ENCODE measurements around the gene SLC45A1.

SLC45A1 gene

DNA sequence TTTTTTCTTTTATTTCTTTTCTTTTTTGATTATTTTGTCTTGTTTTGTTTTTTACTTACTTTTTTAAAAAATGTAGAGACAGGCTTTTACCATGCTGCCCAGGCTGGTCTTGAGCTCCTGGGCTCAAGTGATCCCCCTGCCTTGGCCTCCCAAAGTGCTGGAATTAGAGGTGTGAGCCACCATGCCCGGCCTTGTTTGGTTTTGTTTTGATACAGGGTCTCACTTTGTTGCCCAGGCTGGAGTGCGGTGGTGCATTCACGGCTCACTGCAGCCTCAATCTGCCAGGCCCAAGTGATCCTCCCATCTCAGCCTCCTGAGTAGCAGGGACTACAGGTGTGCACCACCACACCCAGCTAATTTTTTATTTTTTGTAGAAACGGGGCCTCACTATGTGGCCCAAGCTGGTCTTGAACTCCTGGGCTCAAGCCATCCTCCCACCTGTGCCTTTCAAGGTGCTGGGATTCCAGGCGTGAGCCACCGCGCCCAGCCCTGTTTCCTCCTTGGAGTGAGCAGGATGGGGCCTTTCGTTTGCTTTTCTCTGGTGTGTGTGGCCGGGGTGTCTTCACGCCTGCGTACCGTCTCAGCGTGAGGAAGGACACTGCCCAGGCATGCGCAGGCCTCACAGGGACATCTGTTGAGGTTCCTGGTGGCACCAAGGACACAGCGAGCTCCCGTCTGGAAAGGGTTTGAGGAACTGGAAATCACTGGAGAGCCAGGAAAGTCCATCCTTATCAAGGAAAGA is 15.5 kb downstream of the SLC45A1 start:
- no peaks in the 10 kb centered on the region for H3K4me1 ChIP-seq (ENCODE audit: low read depth, poor library complexity, severe bottlenecking)
- no peak overlapping the region for H3K4me3 ChIP-seq (IDR thresholded peaks at IDR 0.05; ENCODE audit: insufficient read depth, low read depth, low read length)
- H2AFZ ChIP-seq (ENCODE audit: low read depth) = no peak overlapping the region
- no peaks in the 10 kb centered on the region for H3K27me3 ChIP-seq (ENCODE audit: insufficient read depth, low read depth)
- no peak overlapping the region for H3K9ac ChIP-seq
- no peaks in the 10 kb centered on the region for H3K36me3 ChIP-seq (ENCODE audit: insufficient read depth)
- no peaks in the 10 kb centered on the region for H4K20me1 ChIP-seq (ENCODE audit: insufficient read depth)
- TF ChIP-seq, protein P1, sequence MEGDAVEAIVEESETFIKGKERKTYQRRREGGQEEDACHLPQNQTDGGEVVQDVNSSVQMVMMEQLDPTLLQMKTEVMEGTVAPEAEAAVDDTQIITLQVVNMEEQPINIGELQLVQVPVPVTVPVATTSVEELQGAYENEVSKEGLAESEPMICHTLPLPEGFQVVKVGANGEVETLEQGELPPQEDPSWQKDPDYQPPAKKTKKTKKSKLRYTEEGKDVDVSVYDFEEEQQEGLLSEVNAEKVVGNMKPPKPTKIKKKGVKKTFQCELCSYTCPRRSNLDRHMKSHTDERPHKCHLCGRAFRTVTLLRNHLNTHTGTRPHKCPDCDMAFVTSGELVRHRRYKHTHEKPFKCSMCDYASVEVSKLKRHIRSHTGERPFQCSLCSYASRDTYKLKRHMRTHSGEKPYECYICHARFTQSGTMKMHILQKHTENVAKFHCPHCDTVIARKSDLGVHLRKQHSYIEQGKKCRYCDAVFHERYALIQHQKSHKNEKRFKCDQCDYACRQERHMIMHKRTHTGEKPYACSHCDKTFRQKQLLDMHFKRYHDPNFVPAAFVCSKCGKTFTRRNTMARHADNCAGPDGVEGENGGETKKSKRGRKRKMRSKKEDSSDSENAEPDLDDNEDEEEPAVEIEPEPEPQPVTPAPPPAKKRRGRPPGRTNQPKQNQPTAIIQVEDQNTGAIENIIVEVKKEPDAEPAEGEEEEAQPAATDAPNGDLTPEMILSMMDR (conservative IDR thresholded peaks at IDR 0.05; ENCODE audit: low read depth, low read length) = no peak
- no peak overlapping the region for H3K4me2 ChIP-seq
- no peaks in the 10 kb centered on the region for H3K79me2 ChIP-seq (ENCODE audit: insufficient read depth, low read depth)
- no peak overlapping the region for H3K27ac ChIP-seq

DNA sequence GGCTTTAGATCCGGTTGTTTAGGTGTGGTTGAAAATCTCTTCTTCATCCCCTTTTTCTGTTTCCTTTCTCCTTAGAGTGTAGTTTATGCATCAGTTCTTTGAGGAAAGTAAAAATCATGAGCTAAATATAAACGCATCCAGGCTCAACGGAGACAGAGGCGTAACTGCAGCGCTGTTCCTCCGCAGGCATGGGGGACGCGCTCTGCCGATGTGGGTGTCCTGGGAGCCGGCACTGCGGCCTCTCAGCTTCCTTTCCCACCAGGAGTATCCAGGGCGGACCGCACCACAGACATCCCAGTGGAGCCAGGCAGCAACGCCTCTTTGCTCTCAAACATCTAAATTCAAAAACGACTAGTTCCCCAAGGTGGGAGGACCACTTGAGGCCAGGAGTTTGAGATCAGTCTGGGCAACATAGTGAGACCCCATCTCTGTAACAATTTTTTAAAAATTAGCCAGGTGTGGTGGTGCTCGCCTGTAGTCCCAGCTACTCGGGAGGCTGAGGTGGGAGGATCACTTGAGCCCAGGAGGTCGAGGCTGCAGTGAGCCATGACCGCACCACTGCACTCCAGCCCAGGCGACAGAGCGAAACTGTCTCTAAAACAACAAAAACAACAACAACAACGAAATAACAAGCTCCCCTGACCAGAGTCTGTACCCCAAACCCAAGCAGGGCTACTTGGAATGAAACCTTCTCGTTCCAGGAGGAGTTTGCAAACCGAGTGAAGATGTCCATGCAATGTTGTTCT is 16.4 kb downstream of the SLC45A1 start:
- Histone ChIP-seq H3K36me3 (ENCODE audit: insufficient read depth) (no peaks in the 10 kb centered on the region), H3K27ac (no peak overlapping the region), H4K20me1 (ENCODE audit: insufficient read depth) (no peaks in the 10 kb centered on the region), H3K4me2 (no peak overlapping the region), H2AFZ (ENCODE audit: low read depth) (no peak overlapping the region), H3K27me3 (ENCODE audit: insufficient read depth, low read depth) (no peaks in the 10 kb centered on the region), H3K79me2 (ENCODE audit: insufficient read depth, low read depth) (no peaks in the 10 kb centered on the region), H3K4me3 (IDR thresholded peaks at IDR 0.05; ENCODE audit: insufficient read depth, low read depth, low read length) (no peak overlapping the region), H3K9ac (no peak overlapping the region), H3K4me1 (ENCODE audit: low read depth, poor library complexity, severe bottlenecking) (no peaks in the 10 kb centered on the region)
- TF ChIP-seq, protein P1 (conservative IDR thresholded peaks at IDR 0.05; ENCODE audit: low read depth, low read length) = no peak

DNA sequence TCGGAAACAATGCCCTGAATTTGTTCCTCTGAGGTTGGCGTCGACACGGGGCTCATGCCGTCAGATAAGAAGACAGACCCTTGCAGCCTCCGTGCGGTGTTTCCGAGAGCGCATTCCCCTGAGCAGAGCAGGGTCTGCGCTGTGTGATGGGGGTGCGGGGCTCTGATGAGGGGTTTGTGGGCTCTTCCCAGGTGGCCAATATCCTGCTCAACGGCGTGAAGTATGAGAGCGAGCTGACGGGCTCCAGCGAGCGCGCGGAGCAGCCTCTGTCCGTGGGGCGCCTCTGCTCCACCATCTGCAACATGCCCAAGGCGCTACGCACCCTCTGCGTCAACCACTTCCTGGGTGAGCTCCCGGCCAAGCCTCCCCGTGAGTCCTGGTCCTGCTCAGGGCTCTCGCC is 17.3 kb downstream of the SLC45A1 start:
- Histone ChIP-seq H3K27ac (no peak overlapping the region), H4K20me1 (ENCODE audit: insufficient read depth) (no peaks in the 10 kb centered on the region), H3K4me3 (IDR thresholded peaks at IDR 0.05; ENCODE audit: insufficient read depth, low read depth, low read length) (no peak overlapping the region), H3K9ac (no peak overlapping the region), H3K27me3 (ENCODE audit: insufficient read depth, low read depth) (peaks cover 1% of the 10 kb centered on the region; the same call in 1 of the 2 replicates), H3K36me3 (ENCODE audit: insufficient read depth) (no peaks in the 10 kb centered on the region), H3K4me1 (ENCODE audit: low read depth, poor library complexity, severe bottlenecking) (no peaks in the 10 kb centered on the region), H3K4me2 (no peak overlapping the region), H2AFZ (ENCODE audit: low read depth) (no peak overlapping the region), H3K79me2 (ENCODE audit: insufficient read depth, low read depth) (no peaks in the 10 kb centered on the region)
- TF ChIP-seq, protein P1 (conservative IDR thresholded peaks at IDR 0.05; ENCODE audit: low read depth, low read length) = no peak

DNA sequence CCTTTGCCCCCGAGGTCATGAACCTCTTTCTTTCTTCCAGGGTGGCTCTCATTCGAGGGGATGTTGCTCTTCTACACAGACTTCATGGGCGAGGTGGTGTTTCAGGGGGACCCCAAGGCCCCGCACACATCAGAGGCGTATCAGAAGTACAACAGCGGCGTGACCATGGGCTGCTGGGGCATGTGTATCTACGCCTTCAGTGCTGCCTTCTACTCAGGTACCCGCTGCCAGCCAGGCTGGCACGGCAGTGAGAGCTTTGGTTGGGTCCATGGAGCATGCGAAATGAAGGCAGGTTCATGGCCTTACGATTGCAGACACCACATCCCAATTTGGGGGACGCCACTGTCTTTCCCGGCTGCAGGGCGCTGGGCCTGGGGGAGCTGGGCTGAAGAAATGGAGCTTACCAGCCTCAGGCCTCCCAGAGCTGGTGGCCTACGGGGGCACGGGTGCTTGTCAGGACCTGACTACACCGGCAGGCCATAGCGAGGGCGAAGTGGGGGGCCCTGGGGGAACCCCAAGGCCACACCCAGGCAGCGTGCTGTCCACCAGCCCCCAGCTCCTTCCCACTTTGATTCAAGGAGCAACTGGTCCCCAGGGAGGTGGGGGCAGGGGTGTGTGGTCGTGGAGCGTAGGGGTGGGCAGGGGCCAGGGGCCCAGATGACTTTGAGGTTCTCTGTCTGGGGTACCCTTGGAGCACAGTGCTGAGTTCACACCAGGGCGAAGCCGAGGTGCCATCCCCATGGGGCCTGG is 20.0 kb downstream of the SLC45A1 start:
- H3K4me2 ChIP-seq = no peak overlapping the region
- H3K27me3 ChIP-seq (ENCODE audit: insufficient read depth, low read depth) = peaks cover 3% of the 10 kb centered on the region; the same call in 1 of the 2 replicates
- H3K79me2 ChIP-seq (ENCODE audit: insufficient read depth, low read depth) = no peaks in the 10 kb centered on the region
- H2AFZ ChIP-seq (ENCODE audit: low read depth) = no peak overlapping the region
- H3K4me1 ChIP-seq (ENCODE audit: low read depth, poor library complexity, severe bottlenecking) = no peaks in the 10 kb centered on the region
- H3K9ac ChIP-seq = no peak overlapping the region
- H3K36me3 ChIP-seq (ENCODE audit: insufficient read depth) = no peaks in the 10 kb centered on the region
- TF ChIP-seq, protein P1 (conservative IDR thresholded peaks at IDR 0.05; ENCODE audit: low read depth, low read length) = no peak
- H4K20me1 ChIP-seq (ENCODE audit: insufficient read depth) = no peaks in the 10 kb centered on the region
- no peak overlapping the region for H3K4me3 ChIP-seq (IDR thresholded peaks at IDR 0.05; ENCODE audit: insufficient read depth, low read depth, low read length)
- no peak overlapping the region for H3K27ac ChIP-seq
